Lower leg skin (tissue), 4 donors: ENCODE measurements around the gene SCAPER. TPM values are rescaled to one million over a fixed set of nuclear protein-coding genes. Genes with fewer than 3 reads are reported as not detected.

Experiments
- DNase-seq, 2 donors: peaks; one replicate each; pipeline ENCODE4 v3.0.0-alpha.2; 2019; ENCODE audit warnings: low spot score in 2 of 2
- H3K4me3 ChIP-seq: fragments of 200-600 bp; sonication (generic); 2 replicates; pipeline ENCODE4 v1.5.1; 2017; ENCODE audit warnings: mild to moderate bottlenecking, low read depth; ENCODE audit not compliant: poor library complexity, severe bottlenecking
- POLR2A ChIP-seq, 2 donors: fragments of 450-650 bp; IDR thresholded peaks; one replicate each; pipeline ENCODE4 v1.6.1; 2016 to 2017; ENCODE audit warnings: antibody characterized with exemption in 2 of 2, mild to moderate bottlenecking in 1 of 2, moderate library complexity in 1 of 2
- WGBS, 2 donors: methylation state at CpG; one replicate each; pipeline ENCODE4 v1.1.5; 2018; 5-methylcytosine and 5-hydroxymethylcytosine counted together
- intact Hi-C: fragments of 100-400 bp; cut with DNase I; formaldehyde crosslinking; loops from one replicate; pipeline ENCODE4 v1.15.0; 2023; ENCODE audit warnings: low total_unique reads
- total RNA-seq, 4 donors: library from RNA; depleted of rRNA; stranded (reverse); fragments of >200 nt; gene quantifications; one replicate each; pipeline ENCODE4 v1.1.0, GENCODE V29; 2016
- TF ChIP-seq, protein P1 (sequence below), 3 donors: fragments of 450-650 bp; IDR thresholded peaks; one replicate each; pipeline ENCODE4 v1.5.1; 2016; ENCODE audit warnings: antibody characterized with exemption in 3 of 3, mild to moderate bottlenecking in 3 of 3, moderate library complexity in 2 of 3

Gene SCAPER
- total RNA-seq, 4 donors from 2014 or later, result 23.8 to 63.2 (median 32.9) TPM

GRCh38 chr15:76664411-76664810 is 240.7 kb downstream of the SCAPER start:
- H3K4me3 ChIP-seq, result no peak overlapping the region
- no peak for DNase-seq
- WGBS, 2 donors, result 95% methylated on average over 2 of the region's 2 CpGs

GRCh38 chr15:76663529-76663928 is 241.6 kb downstream of the SCAPER start:
- no peak for DNase-seq
- WGBS, 2 donors, result 90 to 91% methylated on average over 2 of the region's 2 CpGs
- H3K4me3 ChIP-seq, result no peak overlapping the region
- intact Hi-C loops, result no loop called here
- TF ChIP-seq, protein P1, sequence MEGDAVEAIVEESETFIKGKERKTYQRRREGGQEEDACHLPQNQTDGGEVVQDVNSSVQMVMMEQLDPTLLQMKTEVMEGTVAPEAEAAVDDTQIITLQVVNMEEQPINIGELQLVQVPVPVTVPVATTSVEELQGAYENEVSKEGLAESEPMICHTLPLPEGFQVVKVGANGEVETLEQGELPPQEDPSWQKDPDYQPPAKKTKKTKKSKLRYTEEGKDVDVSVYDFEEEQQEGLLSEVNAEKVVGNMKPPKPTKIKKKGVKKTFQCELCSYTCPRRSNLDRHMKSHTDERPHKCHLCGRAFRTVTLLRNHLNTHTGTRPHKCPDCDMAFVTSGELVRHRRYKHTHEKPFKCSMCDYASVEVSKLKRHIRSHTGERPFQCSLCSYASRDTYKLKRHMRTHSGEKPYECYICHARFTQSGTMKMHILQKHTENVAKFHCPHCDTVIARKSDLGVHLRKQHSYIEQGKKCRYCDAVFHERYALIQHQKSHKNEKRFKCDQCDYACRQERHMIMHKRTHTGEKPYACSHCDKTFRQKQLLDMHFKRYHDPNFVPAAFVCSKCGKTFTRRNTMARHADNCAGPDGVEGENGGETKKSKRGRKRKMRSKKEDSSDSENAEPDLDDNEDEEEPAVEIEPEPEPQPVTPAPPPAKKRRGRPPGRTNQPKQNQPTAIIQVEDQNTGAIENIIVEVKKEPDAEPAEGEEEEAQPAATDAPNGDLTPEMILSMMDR (IDR thresholded peaks at IDR 0.05), result no peak

More at GRCh38 chr15:76664411-76664810, 240.7 kb downstream of the SCAPER start:
- intact Hi-C loops, result no loop called here
- no peak for TF ChIP-seq POLR2A (IDR thresholded peaks at IDR 0.05)

GRCh38 chr15:76648732-76649444 is 256.3 kb downstream of the SCAPER start:
- no peak for DNase-seq
- 83 to 97% methylated on average over 8 of the region's 8 CpGs for WGBS, 2 donors
- no peak overlapping the region for H3K4me3 ChIP-seq
- intact Hi-C loops, result no loop called here
- TF ChIP-seq, protein P1 (IDR thresholded peaks at IDR 0.05), result no peak
- TF ChIP-seq POLR2A (IDR thresholded peaks at IDR 0.05), result no peak

- 96 to 97% methylated on average over 2 of the region's 2 CpGs for WGBS, 2 donors
- H3K4me3 ChIP-seq, result no peak overlapping the region
- intact Hi-C loops, result no loop called here
- no peak for DNase-seq
- TF ChIP-seq, protein P1 (IDR thresholded peaks at IDR 0.05), result no peak
- TF ChIP-seq POLR2A (IDR thresholded peaks at IDR 0.05), result no peak
Observed at GRCh38 chr15:76647612-76648011, 257.5 kb downstream of the SCAPER start.

DNA sequence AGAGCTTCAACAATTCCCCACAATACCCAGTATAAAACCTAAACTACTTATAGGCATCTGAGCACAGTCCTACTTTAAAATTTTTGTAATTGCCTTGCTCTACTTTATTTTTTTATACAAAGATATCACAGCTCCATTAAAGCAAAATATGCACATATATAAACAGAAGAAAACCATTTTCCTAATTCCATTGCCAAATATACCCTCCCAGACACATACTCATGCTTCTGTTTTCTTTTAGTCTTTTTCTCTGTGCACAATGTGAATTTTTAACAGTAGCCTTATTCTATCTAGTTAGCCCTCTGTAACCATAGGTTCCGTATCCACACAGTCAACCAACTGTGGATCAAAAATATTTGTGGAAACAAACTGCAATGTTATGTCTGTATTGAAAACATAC is 260.5 kb downstream of the SCAPER start:
- 90 to 95% methylated on average over 1 of the region's 1 CpG for WGBS, 2 donors
- H3K4me3 ChIP-seq, result no peak overlapping the region
- intact Hi-C loops, result no loop called here
- no peak for TF ChIP-seq POLR2A (IDR thresholded peaks at IDR 0.05)
- TF ChIP-seq, protein P1 (IDR thresholded peaks at IDR 0.05), result no peak
- DNase-seq, result no peak

GRCh38 chr15:76642671-76643070 is 262.5 kb downstream of the SCAPER start:
- intact Hi-C loops, result no loop called here
- no peak overlapping the region for H3K4me3 ChIP-seq
- TF ChIP-seq, protein P1 (IDR thresholded peaks at IDR 0.05), result no peak
- TF ChIP-seq POLR2A (IDR thresholded peaks at IDR 0.05), result no peak
- DNase-seq, result no peak
